ENCODE results near the gene PSME2. TPM values are rescaled to one million over a fixed set of nuclear protein-coding genes. Genes with fewer than 3 reads are reported as not detected.

PSME2 gene
- total and polyA plus RNA-seq, 10 of the 15 experiments (the other 5 are each of a cell fraction or from before 2014, with no cell fraction given): 510 to 3,542 (median 913) TPM

DNA sequence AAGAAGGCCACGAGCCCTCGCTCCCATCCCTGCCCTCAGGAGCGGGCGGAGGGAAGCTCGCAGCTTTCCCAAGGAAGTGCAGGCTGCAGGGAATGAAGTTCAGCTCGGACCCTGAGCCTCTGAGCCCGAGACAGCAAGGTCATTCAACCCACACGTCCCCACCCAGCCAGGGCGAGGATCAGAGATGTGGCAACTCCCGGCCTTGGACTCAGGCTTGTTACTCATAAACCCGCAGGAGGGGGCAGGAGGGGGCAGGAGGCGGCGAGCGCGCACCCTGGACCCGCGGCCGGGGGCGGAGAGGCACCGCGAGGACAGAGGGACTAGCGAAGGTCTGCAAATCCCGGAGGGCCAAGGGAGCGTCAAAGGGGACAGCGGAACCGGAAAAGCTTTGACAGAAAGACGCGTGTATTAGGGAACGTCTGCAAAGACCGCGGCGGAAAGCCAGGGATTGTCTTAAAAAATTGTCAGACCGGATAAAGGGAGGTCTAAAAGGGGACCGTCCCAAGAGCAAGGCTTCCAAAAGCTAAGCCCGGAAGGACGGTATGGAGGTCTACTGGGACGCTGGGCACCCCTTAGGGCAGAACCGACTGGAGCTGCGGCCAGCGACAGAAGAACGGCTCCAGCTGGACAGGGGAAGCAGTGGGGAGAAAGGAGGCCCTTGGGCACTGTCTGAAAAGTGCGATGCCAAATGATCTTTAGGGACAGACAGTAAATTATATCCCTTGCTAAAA is 32.4 kb downstream of the PSME2 start (continued):
- TF ChIP-seq TCF7 (IDR thresholded peaks at IDR 0.05; ENCODE audit: borderline replicate concordance): peak; percentile 64; the same call in 1 of the 2 replicates
- TF ChIP-seq CBX5 (IDR thresholded peaks at IDR 0.05; ENCODE audit: low read depth): 0 out of 2 replicates have a peak, but pooled peaks have one; percentile 69
- TF ChIP-seq IKZF1 (conservative IDR thresholded peaks at IDR 0.05): peak; percentile 58
- TF ChIP-seq ASH2L (IDR thresholded peaks at IDR 0.05; ENCODE audit: borderline replicate concordance, low read depth): peak; percentile 64; the same call in 1 of the 2 replicates
- TF ChIP-seq, protein P1, sequence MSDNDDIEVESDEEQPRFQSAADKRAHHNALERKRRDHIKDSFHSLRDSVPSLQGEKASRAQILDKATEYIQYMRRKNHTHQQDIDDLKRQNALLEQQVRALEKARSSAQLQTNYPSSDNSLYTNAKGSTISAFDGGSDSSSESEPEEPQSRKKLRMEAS (IDR thresholded peaks at IDR 0.05; ENCODE audit: low read depth, low read length): peak; percentile 46; the same call in 1 of the 2 replicates
- peak; percentile 92 for TF ChIP-seq POLR2AphosphoS5 (IDR thresholded peaks at IDR 0.05; ENCODE audit: low read length)
- TF ChIP-seq, protein P2, sequence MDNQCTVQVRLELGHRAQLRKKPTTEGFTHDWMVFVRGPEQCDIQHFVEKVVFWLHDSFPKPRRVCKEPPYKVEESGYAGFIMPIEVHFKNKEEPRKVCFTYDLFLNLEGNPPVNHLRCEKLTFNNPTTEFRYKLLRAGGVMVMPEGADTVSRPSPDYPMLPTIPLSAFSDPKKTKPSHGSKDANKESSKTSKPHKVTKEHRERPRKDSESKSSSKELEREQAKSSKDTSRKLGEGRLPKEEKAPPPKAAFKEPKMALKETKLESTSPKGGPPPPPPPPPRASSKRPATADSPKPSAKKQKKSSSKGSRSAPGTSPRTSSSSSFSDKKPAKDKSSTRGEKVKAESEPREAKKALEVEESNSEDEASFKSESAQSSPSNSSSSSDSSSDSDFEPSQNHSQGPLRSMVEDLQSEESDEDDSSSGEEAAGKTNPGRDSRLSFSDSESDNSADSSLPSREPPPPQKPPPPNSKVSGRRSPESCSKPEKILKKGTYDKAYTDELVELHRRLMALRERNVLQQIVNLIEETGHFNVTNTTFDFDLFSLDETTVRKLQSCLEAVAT (IDR thresholded peaks at IDR 0.05): peak; percentile 79; the same call in 1 of the 2 replicates
- TF ChIP-seq, protein P3, sequence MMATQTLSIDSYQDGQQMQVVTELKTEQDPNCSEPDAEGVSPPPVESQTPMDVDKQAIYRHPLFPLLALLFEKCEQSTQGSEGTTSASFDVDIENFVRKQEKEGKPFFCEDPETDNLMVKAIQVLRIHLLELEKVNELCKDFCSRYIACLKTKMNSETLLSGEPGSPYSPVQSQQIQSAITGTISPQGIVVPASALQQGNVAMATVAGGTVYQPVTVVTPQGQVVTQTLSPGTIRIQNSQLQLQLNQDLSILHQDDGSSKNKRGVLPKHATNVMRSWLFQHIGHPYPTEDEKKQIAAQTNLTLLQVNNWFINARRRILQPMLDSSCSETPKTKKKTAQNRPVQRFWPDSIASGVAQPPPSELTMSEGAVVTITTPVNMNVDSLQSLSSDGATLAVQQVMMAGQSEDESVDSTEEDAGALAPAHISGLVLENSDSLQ (IDR thresholded peaks at IDR 0.05): no peak
- TF ChIP-seq, protein P4, sequence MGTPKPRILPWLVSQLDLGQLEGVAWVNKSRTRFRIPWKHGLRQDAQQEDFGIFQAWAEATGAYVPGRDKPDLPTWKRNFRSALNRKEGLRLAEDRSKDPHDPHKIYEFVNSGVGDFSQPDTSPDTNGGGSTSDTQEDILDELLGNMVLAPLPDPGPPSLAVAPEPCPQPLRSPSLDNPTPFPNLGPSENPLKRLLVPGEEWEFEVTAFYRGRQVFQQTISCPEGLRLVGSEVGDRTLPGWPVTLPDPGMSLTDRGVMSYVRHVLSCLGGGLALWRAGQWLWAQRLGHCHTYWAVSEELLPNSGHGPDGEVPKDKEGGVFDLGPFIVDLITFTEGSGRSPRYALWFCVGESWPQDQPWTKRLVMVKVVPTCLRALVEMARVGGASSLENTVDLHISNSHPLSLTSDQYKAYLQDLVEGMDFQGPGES (IDR thresholded peaks at IDR 0.05): peak; percentile 79
- peak; percentile 57 for TF ChIP-seq SMAD1 (IDR thresholded peaks at IDR 0.05; ENCODE audit: low read depth, partially characterized antibody)
- no peak for TF ChIP-seq NFXL1 (IDR thresholded peaks at IDR 0.05; ENCODE audit: borderline replicate concordance)
